ENCODE measurements around the gene CAPG.
A peak's percentile ranks its signal among the peaks of the same experiment; 100 is the strongest.

Gene CAPG

GRCh38 chr2:85356186-85356585, 54.0 kb downstream of the CAPG start:
- no peak for DNase-seq (ENCODE audit: low spot score)

GRCh38 chr2:85355521-85355920, 54.6 kb downstream of the CAPG start:
- DNase-seq (ENCODE audit: low spot score): no peak

GRCh38 chr2:85355073-85355410, 55.1 kb downstream of the CAPG start:
- DNase-seq (ENCODE audit: low spot score): no peak

- DNase-seq (ENCODE audit: low spot score): peak; percentile 99
These were observed 55.7 kb downstream of the CAPG start, which contains the start of the genes ELMOD3 and RETSAT for GRCh38 chr2:85354286-85355072. ELMOD3 (plus strand) TSS chr2:85354769; CDS start chr2:85357199, 2,430 bp downstream. RETSAT (minus strand) TSS chr2:85354528; CDS start chr2:85354507, 21 bp downstream.

- DNase-seq (ENCODE audit: low spot score): no peak
These were observed 56.3 kb downstream of the CAPG start for GRCh38 chr2:85353876-85354285.

GRCh38 chr2:85347599-85347998, 62.6 kb downstream of the CAPG start:
- DNase-seq (ENCODE audit: low spot score): no peak
